GM21786 (cell line): ENCODE data around the gene ARL15.
"Not testable (repeated sequence)": the region's sequence is repeated elsewhere in the genome, so short reads cannot be mapped to it uniquely, and the experiment has no call there.

Experiments
- ATAC-seq: cut with Tn5 transposase; IDR thresholded peaks from one replicate; pipeline ENCODE4 v1.9.1; 2021; ENCODE audit not compliant: unreplicated experiment

Gene ARL15

GRCh38 chr5:53997736-53998627 is 312.4 kb downstream of the ARL15 start:
- ATAC-seq: no peak

DNA sequence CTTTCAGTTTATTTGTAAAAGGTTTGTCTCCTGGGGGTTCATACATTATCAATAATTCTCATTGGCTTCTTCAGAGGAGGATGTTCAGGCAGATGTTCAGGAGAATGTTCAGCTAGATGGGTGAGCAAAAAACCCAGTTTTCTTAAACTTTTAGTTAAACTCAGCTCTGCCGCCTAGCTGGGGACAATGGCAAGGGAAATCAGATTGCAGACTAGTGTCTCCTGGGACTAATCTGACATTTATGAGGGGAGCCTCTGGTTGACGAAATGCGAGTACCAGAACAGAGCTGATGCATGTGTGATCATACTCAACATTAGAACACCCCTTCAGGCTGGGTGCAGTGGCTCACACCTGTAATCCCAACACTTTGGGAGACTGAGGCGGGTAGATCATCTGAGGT is 314.4 kb downstream of the ARL15 start:
- ATAC-seq: no peak

DNA sequence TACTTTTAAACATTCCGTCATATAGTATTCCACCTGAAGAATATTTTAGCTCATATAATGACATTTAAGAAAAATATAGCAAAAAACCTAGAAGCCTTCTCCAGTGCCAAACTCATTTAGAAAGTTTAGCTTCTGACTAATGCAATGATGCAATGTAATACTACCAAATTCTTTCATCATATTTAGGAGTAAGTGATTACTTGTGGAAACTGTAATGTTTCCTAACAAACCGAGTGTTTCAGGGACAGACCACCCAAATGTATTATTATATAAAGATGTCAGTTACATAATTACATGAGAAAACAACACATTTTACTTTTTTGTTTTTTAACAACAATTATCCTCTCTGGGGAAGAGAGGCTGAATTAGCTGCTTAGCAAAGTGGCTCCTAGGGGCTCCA is 316.2 kb downstream of the ARL15 start:
- ATAC-seq: no peak

- ATAC-seq: no peak
These were observed 318.4 kb downstream of the ARL15 start for GRCh38 chr5:53991942-53992341.

- ATAC-seq: no peak
These were observed 323.3 kb downstream of the ARL15 start for GRCh38 chr5:53987101-53987500.

- no peak for ATAC-seq
These were observed 324.6 kb downstream of the ARL15 start for GRCh38 chr5:53985796-53986195.

- no peak for ATAC-seq
These were observed 325.4 kb downstream of the ARL15 start for GRCh38 chr5:53984971-53985370.

DNA sequence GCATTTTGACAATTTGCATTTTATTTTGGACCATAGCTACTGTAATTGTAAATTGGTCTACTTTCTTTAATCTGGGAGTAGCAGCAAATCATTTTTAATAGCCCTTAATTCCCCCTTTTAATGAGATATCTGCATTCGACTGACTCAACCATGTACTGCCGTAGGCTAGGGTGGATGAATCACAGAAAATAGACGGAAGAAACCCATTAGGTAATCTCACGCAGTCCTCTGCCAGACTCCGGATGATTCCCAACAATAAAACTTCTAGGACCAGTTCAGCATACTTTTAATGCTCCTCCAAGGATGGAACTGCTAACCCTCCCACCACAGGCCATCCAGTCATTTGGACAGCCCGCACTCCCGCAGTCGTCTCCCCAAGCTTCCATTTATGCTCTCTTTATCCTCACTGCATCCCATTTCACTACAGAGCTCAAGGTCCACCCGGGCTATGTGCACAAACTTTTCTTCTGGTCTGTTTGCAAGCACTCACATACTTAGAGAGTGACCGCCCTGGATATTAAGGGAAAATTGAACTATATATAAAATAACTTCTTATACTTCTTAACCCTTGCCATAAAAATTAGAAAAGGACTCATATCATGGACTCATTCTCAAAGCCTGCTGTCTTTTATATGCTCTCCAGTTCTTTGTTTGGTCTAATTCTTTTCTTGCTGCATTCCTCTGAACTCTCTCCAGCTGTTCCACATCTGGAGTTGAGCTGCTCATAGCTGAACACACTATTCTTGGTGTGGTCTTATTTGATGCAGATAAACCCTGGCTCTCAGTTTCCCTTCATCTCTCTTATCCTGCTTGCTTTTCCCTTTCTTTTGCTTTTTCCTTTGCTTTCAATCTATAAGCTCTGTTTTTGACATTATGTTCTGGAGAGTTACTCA is 326.6 kb downstream of the ARL15 start:
- no peak for ATAC-seq

DNA sequence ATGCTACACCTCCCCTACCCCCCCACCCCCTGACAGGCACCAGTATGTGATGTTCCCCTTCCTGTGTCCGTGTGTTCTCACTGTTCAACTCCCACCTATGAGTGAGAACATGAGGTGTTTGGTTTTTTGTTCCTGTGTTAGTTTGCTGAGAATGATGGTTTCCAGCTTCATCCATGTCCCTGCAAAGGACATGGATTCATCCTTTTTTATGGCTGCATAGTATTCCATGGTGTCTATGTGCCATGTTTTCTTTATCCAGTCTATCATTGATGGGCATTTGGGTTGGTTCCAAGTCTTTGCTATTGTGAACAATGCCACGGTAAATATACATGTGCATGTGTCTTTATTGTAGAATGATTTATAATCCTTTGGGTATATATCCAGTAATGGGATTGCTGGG is 328.1 kb downstream of the ARL15 start:
- not testable (repeated sequence) for ATAC-seq

GRCh38 chr5:53980061-53980460 is 330.3 kb downstream of the ARL15 start:
- no peak for ATAC-seq

DNA sequence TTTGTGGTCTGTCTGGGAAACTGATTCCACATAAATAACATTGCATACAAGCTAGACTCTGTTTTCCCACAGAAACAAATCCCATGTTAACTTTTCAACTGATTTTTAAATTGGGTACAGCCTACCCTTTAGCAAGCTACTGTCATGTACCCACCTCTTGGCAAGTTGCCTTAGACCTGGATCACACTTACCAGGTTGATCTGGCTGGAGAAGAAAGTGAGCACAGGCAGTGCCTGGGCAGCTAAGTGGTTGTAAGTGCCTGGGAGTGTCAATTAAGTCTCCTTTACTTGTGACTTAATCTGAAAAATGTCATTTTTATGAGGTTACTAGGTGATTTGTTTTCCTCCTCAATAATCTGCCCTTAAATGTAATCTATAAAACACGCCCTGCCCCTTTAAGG is 336.4 kb downstream of the ARL15 start:
- no peak for ATAC-seq

GRCh38 chr5:53972314-53972713 is 338.1 kb downstream of the ARL15 start:
- ATAC-seq: no peak

- ATAC-seq: no peak
These were observed 338.8 kb downstream of the ARL15 start for GRCh38 chr5:53971551-53971950.

DNA sequence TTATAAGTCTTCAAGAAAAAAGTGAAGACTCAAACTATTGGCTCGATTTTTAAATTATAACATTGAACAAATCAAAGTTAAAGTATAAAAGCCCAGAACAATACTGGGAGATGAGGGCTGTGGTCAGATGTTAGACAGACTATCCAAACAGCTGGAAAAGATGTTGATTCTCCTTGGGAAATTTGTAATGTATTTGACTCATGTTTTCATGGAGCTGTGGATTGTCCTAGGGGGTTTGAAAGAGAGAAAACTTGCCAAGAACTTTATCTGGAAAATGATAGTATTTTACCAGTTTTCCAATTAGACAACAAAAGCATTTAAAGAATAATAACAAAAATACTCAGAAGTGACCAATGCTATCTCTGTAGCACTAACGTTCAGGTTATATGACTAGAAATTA is 339.2 kb downstream of the ARL15 start:
- no peak for ATAC-seq

DNA sequence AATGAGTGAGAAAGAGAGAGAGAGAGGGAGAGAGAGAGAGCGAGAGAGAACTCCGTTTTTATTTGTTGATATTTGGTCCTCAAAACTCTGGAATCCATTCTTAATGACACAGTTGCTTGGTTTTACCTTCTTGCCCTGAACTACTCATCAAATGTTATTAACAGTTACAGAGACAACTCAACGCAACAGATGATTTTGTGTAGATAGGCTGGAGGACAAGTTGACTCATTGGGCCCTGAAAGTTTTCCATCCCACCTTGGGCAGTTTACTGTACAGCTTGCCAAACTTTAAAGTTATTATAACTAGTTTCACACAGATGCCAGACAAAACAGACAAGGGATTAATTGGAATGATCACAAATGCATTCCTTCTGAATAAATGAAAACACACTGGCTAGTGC is 339.9 kb downstream of the ARL15 start:
- ATAC-seq: no peak

DNA sequence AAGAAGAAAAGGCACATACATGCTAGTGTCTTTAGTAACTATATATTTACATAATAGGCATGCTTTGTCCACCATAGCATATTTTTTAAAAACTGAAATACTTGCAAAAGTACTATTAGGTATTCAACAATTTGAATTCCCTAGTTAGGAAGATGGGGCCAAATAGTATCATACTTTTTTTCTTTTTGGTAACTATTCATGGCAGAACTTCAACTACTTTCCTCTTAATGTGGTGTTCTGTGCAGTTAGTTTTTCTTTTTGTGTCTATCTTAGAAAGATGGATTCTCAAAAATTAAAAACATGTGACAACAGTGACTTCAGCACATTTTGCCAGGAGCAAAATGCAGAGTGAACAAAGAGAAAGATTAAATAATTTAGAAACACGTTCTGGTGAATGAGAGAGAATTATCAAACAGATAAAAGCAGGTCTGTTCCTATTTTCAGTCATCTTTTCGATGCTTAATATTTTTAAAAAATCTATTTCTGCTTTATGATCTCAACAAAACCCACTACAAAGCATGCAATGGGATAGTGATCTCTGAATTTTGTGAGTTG is 341.1 kb downstream of the ARL15 start:
- ATAC-seq: no peak

DNA sequence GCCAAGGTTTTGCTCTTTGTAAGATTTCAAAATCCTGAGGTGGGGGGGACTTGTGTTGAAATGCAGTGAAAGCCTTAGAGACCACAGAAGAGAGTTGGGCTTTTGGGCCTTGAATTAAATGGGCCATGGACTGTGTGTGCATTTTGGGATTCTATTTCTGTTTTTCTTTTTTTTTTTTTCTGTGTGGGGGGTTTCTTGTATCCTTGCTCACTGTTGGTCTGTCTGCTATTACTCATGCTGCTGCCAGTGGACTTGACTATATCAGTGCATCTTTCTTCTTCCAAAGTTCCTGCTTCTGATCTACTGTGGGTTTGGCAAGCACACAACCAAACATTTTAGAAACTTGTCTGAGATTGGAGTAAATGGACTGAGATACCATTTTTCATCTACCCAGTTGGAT is 344.9 kb downstream of the ARL15 start:
- no peak for ATAC-seq

DNA sequence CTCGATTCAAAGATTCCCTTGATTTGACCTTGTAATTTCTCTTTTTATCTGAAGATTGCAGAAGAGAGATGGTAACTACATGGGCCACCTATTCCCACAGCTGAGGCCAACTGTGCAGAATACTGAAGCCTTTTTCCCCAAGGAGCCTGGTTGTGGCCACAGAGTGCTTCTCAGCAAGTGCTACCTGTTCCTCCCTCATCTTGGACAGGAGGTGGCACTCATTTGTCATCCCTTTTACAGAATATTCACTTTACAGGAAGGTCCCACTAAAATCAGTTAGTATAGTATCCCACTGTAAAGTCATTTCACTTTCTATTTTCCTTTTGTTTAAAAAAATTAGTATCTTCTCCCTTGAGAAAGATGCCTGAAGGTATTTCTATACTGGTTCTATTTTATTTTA is 346.4 kb downstream of the ARL15 start:
- ATAC-seq: no peak

DNA sequence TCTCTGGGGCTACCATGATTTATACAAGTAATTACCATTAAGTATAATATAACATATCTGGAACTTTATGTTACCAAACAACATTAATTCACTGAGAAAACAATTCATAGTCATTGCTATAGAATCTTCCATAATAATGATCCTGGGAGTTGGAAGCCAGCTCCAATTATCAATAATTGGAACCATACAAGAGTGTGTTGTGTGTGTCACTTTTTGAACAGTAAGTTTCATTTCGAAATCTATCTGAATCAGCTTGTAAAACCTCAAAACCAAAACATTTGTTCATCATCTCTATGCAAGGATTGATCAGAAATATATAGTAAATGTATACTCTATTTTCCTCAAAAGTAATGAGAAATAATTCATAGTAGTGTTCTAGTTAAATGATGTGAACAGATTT is 348.1 kb downstream of the ARL15 start:
- ATAC-seq: no peak

- no peak for ATAC-seq
These were observed 353.7 kb downstream of the ARL15 start for GRCh38 chr5:53956632-53957031.

GRCh38 chr5:53956196-53956595 is 354.2 kb downstream of the ARL15 start:
- ATAC-seq: no peak

- ATAC-seq: no peak
These were observed 359.8 kb downstream of the ARL15 start for GRCh38 chr5:53950621-53951020.
